ENCODE results near the gene ARL13B. TPM values are rescaled to one million over a fixed set of nuclear protein-coding genes. Genes with fewer than 3 reads are reported as not detected.

Gene ARL13B
- total and polyA plus RNA-seq, 2 of the 8 experiments (the other 6 are each of a cell fraction or from before 2014, with no cell fraction given), result 1.5 to 12.7 TPM

DNA sequence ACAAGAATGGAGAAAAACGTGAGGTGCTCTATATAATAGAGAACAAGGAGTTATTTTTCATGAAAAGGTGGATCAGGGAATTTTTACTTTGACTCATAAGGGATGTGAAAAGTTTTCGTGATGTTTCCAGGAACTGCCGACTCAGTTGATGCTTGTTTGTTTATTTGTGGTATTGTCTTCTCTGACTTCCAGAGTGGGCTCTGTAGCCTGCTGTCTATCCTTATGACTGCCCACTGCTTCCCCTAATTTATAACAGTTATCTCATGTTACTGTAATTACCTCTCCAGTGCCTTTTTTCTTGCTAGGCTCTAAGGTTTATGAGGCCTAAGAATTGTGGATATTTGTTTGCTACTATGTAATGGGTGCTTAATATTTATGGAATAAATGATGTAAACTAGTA, 12.3 kb downstream of the ARL13B start:
- Histone ChIP-seq H2BK5ac (ENCODE audit: low read depth, low read length) (no peak overlapping the region), H2BK12ac (ENCODE audit: low read depth, low read length) (no peak overlapping the region), H3K4me2 (ENCODE audit: insufficient read depth in 1 of 2, low read depth in 2 of 2, low read length in 2 of 2) (no peak overlapping the region), H3K18ac (ENCODE audit: extremely low read depth, low read length) (no peak overlapping the region), H3K23me2 (ENCODE audit: low read depth, low read length) (no peaks in the 10 kb centered on the region), H3K14ac (ENCODE audit: insufficient read length) (no peak overlapping the region), H4K91ac (replicated peaks; ENCODE audit: insufficient read length, low read length) (no peak overlapping the region), H4K8ac (ENCODE audit: extremely low read depth, insufficient read depth, low read length) (no peak overlapping the region), H2BK15ac (ENCODE audit: low read length) (no peak overlapping the region), H3K56ac (replicated peaks; ENCODE audit: insufficient read length, low read depth, low read length) (no peak overlapping the region), H2AFZ (ENCODE audit: low read length) (no peak overlapping the region), H3K27ac (ENCODE audit: low read depth, low read length) (no peak overlapping the region), H3K9me3 (ENCODE audit: insufficient read depth in 2 of 2, low read depth in 1 of 2, low read length in 1 of 2) (no peaks in the 10 kb centered on the region), H2AK5ac (ENCODE audit: low read depth, low read length) (no peak overlapping the region), H3K23ac (ENCODE audit: insufficient read length) (no peak overlapping the region), H2BK20ac (ENCODE audit: low read length) (no peak overlapping the region), H2BK120ac (replicated peaks; ENCODE audit: low read depth, low read length) (no peak overlapping the region), H4K20me1 (replicated peaks in 1 of 2; ENCODE audit: control insufficient read depth in 1 of 2, insufficient read depth in 2 of 2, low read length in 2 of 2) (no peaks in the 10 kb centered on the region), H3K4ac (replicated peaks; ENCODE audit: insufficient read length, low read depth, low read length) (no peak overlapping the region), H3K9ac (replicated peaks in 1 of 4; ENCODE audit: extremely low read depth in 1 of 4, low read depth in 3 of 4, low read length in 3 of 4) (no peak overlapping the region), H3K79me2 (ENCODE audit: control insufficient read depth in 1 of 2, insufficient read depth in 2 of 2, low read length in 2 of 2) (peaks cover 0 to 4% of the 10 kb centered on the region in 2 experiments; a peak in 2 of 4 replicates), H3K27me3 (replicated peaks in 1 of 4; ENCODE audit: control insufficient read depth in 3 of 4, extremely low read depth in 1 of 4, insufficient read depth in 3 of 4, low read length in 3 of 4) (no peaks in the 10 kb centered on the region), H3K4me3 (ENCODE audit: extremely low read depth in 1 of 4, insufficient read depth in 2 of 4, low read depth in 3 of 4, low read length in 4 of 4) (no peak overlapping the region), H3K79me1 (ENCODE audit: low read depth, low read length) (no peaks in the 10 kb centered on the region; the same call in 1 of the 2 replicates), H4K5ac (ENCODE audit: insufficient read length, low read depth, low read length) (no peak overlapping the region), H3K4me1 (replicated peaks in 1 of 4; ENCODE audit: control insufficient read depth in 3 of 4, insufficient read depth in 4 of 4, low read length in 3 of 4) (no peaks in the 10 kb centered on the region), H3K36me3 (ENCODE audit: control insufficient read depth in 2 of 4, insufficient read depth in 4 of 4, low read length in 3 of 4) (no peaks in the 10 kb centered on the region)
- TF ChIP-seq CHD2 (IDR thresholded peaks at IDR 0.05; ENCODE audit: low read length) (no peak), POU5F1 (IDR thresholded peaks at IDR 0.05; ENCODE audit: low read depth, low read length) (no peak), ASH2L (IDR thresholded peaks at IDR 0.05; ENCODE audit: low read length) (no peak), RXRA (IDR thresholded peaks at IDR 0.05; ENCODE audit: insufficient read depth, low read depth, low read length) (no peak), HDAC6 (IDR thresholded peaks at IDR 0.05; ENCODE audit: low read depth, low read length) (no peak), CEBPB (IDR thresholded peaks at IDR 0.05; ENCODE audit: low read depth, low read length) (no peak), CTBP2 (IDR thresholded peaks at IDR 0.05; ENCODE audit: borderline replicate concordance, insufficient read depth, insufficient read length, low read length) (no peak)
- TF ChIP-seq, protein P1, sequence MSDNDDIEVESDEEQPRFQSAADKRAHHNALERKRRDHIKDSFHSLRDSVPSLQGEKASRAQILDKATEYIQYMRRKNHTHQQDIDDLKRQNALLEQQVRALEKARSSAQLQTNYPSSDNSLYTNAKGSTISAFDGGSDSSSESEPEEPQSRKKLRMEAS (IDR thresholded peaks at IDR 0.05), result no peak
- FAIRE-seq, result no peak
- POLR2A ChIA-PET (ENCODE audit: partially characterized antibody), result no interaction called here
- CTCF ChIA-PET (ENCODE audit: partially characterized antibody), result interaction anchor here (1.7 kb wide), 1 partner anchor 9 kb away, joined by 4 read pairs; no protein-coding TSS in a partner anchor
- 85% methylated on average over 3 of the region's 3 CpGs; no CpG with 5 or more reads in 1 of the 2 experiments for WGBS, 2 experiments (ENCODE audit: extremely low coverage in 1 of 2, insufficient coverage in 1 of 2, insufficient read length in 1 of 2, insufficient replicate concordance in 2 of 2, low coverage in 1 of 2, low lambda C conversion rate in 2 of 2, missing lambda C conversion rate in 1 of 2)
- DNase-seq (ENCODE audit: low read depth in 1 of 2, low spot score in 2 of 2), result no peak
